Amniotic epithelial cell (primary cell): ENCODE data around the gene CLSTN2.

ENCODE experiments used
- DNase-seq: peaks from one replicate; pipeline ENCODE4 v3.0.0-alpha.2; 2010; ENCODE audit warnings: low read depth

The CLSTN2 gene

DNA sequence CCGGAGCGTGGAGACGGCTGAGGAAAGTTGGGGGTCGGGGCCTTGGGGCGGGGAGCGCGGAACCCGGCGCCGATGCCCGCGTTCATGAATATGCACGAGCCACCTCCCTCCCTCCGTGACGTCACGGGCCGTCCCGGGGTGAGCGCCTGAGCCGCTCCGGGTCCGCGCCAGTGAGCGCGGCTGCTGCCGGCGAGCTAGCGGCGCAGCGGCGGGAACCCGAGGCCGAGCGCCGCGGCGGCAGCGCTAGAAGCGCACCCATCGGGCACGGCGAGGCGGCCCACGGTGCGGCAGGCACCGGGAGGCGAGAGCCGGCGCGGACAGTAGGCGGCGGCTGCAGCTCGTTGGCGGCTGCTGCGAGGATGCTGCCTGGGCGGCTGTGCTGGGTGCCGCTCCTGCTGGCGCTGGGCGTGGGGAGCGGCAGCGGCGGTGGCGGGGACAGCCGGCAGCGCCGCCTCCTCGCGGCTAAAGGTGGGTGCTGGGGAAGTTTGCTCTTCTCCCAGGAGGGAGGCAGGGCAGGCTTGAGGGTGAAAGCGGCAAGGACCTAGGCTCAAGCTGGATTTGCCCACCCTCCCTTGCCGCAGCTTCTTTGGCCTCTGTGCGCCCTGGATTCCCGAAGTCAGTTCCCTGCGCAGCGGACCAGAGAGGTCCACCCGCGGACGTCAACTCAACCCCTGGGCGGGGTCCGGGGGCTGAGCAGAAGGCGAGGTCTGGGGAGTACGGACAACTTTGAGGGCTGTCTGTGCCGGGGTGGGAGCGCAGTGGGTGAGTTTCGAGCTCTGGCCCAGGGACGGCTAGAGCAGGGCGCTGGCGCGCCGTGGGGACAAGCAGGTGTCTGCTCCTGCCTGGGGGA lies at the start of gene CLSTN2:
Gene CLSTN2 (plus strand): TSS at position 170 of the 850 bp plus-strand sequence.
- peak; percentile 6 for DNase-seq

DNA sequence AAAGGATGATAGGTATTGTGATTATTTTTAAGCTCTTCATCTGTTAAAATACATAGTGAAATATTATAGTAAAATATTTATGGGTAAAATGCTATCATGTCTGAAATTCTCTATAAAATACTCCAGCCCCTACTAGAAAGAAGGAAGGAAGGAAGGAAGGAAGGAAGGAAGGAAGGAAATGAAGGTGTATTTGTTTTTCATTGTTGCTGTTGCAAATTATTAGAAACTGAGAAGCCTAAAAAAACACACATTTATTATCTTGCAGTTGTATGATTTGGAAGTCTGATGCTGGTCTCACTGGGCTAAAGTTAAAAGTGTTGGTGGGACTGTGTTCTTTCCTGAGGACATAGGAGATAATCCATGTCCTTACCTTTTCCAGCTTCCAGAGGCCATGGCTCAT lies 47.6 kb upstream of the CLSTN2 start:
- DNase-seq: no peak

DNA sequence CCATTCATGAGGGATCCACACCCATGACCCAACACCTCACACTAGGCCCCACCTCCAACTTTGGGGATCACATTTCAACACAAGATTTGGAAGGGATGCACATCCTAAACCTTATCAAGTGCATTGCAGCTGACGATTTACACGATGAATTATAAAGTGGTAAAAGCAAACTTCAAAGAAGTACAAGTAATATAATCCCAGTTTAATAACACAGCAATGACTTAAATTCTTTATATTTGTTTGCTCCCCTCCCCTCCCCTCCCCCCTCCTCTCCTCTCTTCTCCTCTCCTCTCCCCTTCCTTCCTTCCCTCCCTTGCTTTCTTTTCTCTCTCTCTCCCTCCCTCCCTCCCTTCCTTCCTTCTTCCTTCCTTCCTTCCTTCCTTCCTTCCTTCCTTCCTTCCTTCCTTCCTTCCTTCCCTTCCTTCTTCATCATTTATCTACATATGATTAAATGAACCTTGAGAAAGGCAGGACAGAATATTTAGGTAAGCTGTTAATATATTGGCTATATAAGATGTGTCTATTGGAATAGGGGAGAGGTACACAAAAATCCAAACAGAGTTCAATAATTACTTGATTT lies 46.3 kb upstream of the CLSTN2 start:
- DNase-seq: no peak

DNA sequence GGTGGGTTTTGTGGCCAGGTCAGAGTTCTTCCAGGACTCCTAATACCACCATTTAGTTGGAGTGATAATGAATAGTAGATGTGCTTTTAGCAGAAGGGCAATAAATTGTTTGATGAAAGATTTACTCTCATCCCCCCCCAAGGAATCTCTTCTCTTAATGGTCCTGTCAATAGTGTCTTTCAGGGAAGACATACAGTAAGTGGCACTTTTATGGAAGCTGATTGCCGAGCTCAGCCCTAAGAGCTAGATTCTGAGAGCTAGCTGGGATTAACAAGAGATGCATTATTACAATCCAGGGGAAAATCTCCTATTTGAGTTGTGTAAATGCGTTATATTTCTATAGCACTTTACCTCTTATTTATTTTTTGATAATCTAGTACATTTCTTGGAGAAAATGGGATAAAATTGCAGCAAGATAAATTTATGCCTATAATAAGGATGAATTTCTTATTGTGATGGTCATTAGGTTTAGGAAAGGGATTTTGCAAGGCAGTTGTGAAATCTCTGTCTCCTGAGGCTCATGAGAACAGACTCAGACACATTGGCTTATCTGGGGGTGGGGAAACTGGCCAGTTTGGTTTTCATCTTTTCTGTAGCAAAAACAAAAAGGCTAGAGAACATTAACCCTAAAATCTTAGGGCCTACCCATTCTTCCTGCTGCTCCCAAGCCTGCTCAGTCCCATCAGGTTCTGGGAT lies 41.6 kb upstream of the CLSTN2 start:
- DNase-seq: no peak

DNA sequence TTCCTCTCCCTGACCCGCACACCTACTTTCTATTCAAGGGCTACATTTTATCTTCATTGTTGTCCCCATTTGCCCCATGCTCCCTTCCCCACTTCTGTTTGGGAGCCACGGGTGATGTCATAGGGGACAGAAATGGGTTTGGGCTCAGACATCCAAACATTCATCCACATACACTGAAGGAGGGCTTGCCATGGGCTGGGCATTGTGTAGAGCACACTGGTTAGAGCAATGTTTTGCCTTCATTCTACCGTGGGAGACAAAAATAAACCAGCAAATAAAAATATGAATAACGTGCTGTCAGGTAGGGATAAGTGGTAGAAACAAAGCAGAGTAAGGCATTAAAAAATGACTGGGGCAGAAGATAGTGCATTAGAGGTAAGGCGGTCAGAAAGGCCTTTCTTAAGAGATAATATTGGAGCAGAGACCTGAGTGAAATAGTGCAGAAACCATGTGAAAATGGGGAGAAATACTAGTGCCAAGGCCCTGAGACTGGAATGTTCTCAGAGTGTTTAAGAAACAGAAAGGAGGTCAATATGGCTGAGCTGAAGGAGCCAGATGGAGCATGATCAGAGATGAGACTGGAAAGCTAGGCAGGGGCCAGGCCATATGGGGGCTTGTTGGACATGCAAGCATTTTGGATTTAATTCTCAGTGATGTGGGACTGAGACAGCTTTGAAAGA lies 40.9 kb upstream of the CLSTN2 start:
- DNase-seq: no peak

DNA sequence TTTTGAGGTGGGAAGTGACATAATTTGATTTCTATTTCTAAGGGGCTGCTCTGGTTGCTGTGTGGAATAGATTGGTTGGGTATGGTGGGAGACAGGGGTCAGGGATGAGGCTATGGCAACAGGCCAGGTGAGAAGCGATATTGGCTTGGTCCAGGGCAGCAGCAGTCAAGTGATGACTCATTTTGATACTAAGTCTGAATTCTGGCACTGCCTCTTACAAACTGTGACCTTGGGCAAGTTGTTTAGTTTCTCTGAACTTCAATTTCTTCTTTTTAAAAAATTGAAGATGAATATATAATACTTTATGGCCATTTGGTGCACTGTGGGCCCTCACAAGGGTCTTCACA lies 40.4 kb upstream of the CLSTN2 start:
- no peak for DNase-seq

DNA sequence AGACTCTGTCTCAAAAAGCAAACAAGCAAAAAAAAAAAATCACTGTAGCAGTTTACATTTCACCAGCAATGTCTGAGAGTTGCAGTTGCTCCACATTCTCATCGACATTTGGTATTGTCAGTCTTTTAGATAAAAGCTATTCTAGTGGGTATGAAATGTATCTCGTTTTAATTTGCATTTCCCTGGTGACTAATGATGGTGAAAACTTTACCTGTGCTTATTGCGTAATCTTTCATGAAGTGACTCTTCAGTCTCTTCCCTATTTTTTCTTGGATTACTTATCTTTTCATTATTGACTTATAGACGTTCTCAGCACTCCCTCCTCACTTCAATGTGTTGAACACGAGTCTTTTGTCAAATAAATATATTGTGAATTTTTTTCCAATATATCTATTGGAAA lies 37.2 kb upstream of the CLSTN2 start:
- no peak for DNase-seq

DNA sequence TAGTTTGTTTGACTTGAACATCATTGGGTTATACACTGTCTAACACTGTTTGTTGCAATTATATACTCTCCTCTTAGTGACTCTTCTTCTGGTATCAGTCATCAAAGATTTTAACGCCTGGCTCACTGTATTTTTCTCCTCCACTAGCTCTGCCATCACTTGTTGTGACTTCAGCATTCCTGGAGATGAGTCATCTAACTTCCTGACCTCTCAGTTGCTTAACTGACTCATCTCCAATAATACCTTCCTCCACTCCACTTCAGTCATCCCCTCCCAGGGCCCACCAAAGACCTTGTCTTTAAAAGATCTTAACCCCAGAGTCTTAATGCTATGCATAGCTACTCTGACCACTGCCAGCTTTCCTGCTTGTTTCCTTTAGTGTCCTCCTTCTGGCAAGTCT lies 28.6 kb upstream of the CLSTN2 start:
- DNase-seq: peak; percentile 6

DNA sequence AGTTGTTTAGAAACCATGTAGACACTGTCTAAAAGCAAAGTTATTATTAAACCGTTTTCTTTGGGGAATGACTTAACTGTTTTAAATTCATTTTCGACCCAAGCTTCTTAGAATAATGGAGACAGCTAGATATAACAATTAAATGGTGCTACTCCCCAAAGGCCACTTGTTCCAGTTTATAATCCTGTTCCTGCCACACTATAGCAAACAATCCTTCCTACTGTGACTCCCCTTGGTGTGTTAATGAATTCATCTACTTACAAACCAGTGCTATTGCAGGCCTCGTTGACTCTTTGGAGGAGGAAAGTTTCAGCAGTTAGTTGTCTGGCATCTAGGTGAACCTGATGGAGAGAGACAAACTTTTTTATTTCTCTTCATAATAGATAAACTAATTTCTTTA lies 25.2 kb upstream of the CLSTN2 start:
- DNase-seq: no peak

DNA sequence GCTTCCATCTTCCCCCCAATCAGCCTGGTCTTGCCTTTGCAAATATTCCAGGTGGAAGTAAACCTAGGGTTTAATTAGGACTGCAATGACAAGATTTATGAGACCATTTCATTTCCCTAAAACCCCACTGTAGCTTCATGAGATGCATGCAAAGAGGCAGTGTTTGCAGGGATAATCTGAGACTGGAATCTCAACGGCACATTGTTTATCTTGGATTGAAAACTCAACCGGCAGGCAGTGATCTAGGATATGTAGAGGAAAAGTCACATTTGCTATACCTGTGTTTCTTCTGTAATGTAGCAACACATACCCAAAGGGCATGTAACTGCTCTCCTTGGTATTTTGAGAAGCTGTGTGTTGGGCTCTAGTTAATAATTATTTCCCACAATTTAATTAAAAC lies 18.7 kb upstream of the CLSTN2 start:
- no peak for DNase-seq

DNA sequence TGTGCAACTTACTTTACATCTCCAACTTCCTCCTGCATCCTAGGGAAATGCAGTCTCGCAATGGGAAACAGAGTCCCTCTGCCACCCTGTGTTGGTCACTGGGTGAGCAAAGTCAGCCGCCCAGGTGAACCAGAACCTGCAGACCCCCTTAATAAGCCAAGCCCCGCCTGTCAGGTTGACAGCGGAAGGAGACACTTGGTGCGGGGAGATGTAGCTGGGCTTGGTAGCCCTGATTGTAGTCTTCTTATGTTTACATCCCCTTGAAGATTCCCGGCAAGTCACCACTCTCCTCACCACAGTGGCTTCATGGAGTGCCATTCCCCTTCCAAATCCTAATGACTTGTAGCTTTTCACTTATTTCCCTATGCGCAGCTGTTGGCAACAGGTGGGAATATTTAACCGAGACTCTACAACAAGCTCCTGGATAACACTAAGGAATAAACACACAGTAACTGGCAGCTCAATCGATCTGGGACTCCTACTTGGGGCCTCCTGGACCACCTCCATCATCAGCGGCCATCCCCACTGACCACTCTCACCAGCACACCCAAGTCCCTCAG lies 17.7 kb upstream of the CLSTN2 start:
- DNase-seq: no peak

DNA sequence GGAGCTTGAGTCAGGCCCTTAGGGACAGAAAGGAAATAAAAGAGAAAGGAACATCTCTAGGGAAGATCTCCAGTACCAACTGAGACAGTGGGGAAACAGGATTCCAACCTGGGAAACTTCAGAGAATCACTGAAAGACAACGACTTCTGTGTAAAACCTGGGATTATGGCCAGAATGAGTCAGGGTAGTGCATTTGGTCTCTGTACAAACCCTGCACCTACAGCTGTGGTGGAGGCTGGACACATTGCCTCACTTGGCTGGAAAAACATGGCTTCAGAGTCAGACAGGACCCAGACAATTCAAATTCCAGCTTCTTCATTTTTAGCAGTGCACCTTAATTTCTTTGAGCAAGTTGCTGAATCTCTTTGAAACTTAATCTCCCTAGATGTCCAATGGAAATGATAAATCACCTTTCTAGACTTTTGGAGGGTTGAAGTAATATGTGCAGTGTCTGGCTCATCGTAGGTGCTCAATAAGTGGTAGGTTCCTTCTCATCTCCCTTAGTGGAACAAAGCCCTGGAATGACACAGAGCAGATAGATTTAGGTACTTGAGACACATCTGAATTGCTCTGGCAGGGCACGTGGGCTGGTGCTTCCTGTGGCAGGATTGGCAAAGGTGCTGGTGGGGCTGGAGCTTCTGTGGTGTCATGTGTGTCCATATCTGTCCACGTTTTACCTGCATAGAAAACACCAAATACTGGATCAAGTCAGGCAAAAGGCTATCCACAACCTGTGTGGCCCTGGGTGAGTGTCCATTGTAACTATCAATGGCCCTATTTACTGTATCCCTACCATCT lies 6.1 kb upstream of the CLSTN2 start:
- no peak for DNase-seq

DNA sequence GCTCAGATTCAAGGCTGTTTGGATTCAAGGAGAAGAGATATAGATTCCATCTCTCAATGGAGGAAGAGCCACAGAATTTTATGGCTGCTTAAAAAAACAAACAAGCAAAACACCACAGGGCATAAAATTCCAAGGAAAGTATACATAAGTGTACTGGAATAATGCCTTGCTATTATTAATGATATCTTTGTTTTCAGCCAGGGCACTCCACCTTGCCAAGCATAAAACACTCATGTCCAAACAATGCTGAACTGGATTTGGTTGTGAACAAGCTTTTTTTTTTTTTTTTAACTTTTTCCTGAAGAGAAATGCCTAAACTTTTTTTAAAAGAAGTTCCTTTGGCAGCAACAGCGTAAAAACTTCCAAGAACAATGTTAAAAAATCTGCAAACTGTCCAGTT lies 4.8 kb upstream of the CLSTN2 start:
- DNase-seq: no peak

DNA sequence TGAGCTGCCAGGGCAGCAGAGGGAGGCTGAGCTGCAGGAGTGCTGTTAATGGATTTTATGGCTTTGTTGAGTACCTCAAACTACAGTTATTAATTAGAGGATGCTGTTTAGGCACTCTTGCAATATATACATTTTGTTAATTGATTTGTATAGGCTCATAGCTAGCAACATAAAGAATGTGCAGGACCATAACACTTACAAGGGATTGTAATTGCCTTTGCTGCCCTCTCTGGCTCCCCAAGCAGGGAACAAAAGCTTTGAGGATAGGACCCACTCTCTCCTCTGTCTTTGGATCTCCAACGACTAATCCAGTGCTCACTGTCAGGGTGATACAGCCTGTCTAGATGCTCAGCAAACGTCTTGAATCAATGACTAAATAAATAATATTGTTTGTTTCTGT lies 1.2 kb upstream of the CLSTN2 start:
- DNase-seq: no peak

DNA sequence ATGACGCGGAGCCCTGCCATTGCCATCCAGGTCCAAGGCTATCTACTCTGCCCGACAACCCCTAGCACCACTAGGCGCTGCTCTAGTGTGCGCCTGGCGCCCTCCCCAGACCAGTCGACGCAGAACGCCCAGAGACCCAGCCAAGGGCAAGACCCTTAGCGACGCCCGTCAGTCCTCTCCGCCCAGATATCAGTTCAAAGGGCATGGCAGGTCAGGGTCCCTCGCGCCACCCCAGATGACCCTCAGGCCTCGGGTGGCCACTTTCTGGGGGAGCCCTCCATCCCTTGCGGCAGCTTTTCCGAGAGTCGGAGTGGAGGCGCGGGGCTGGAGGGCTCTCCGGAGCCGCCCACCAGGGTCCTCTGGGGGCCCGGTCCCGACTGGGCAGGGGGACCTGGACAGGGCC lies 371 bp upstream of the CLSTN2 start:
- no peak for DNase-seq

DNA sequence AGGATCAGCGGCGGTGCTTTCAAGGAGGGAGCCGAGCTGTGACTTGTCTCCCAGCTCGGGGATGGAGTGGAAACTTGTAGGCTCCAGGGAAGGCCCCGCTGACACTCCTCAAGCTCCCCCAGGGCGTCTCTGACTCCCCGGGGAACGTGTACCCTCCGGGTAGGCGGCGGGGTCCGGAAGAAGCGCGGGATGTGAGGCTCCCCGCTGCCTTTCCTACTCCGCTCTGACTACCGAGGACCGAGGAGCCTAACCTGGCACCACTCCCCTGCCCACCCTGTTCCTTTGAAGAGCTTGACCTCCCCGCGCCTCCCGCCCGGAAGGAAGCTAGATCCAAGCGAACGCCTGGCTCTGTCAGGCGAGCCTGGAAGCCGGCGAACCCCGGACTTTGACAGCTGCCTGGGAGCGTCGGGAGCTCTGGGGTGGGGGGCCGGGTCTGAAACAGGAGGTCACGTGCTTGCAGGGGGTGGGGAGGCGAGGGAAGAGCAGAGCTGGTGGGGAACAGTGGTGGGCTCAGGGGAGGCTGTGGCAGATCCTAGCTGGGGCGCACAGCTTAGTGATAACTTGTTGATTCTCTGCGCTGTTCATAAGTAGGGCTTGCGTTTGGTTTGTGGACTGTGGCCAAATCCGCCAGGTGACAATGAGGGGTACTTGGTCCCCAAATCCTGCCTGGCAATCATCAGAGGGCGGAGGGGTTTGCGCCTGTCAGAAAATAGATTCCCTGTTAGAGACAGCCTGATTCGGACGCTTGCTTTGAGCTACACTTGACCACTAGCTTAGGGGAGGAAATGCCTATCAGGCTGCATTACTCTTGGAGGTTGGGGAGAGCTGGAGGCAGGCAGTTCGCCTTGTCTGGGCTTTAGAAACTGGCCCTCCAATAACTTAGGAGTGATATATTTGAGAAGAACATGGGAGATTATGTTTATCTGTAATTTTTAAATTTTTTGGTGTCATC lies 1.2 kb downstream of the CLSTN2 start:
- no peak for DNase-seq

DNA sequence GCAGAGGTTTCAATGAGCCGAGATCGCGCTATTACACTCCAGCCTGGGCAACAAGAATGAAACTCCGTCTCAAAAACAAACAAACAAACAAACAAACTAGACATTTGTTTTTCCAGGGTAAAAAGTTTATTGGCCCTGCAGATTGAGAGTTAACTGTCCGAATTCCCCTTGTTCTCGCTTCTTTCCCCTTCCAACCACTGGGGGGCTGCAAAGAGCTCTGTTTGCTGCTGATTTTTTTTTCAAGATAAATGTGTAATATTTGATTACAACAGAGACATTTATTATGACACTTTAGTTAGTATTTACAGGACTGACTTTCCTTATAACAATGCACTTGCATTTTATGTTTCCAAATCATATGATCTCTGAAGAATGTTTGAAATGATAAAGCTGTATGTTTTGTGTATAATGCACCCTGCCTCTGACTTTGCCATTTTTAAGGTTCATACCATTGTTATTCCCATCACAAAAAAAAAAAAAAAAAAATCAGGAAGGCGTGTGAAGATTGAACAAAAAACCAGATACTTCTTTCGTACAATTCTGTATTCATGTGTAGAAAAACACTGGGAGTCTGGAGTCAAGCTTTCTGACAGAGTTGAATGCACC lies 2.8 kb downstream of the CLSTN2 start:
- DNase-seq: peak; percentile 40

DNA sequence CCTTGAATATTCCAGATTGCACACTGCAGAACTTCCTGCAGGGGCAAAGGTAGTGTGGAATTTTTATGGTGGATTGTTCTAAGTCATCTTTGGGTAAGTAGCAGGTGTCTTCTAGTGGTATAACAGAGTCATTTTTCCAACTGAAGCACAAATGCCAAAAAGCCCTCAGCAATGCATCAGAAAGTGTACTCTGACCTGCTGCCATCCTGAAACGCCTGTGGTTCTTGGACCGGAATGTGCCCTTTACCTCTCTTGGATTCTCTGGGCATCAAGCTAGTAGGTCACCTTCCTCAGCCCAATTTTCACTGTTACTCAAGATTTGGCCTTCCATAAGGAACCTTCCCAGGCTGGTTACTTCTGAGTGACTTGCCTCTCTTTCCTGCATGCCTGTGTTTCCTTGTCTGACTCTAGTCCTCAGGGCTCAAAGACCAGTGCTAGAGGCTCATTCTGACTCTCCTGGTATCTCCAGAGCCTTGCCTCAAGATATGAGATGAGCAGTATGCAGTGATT lies 4.8 kb downstream of the CLSTN2 start:
- DNase-seq: no peak

DNA sequence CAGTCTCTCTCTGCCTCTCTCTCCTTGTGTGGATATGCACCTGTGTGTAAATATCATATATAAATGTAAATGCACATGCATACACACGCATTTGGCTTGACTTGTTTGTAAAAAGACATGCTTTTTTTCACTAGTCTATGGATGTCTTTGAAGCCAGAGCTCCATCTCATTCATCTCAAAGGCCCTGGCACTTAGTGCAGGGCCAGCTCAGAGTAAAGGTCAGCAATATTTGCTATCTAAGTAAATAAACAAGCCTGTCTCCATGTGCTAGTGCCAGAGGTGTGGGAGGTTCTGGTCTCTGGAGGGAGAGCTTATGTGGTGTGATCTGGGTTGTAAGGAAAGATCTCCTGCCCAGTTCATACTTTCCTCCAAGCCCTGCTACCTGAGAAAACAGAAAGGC lies 5.6 kb downstream of the CLSTN2 start:
- no peak for DNase-seq

DNA sequence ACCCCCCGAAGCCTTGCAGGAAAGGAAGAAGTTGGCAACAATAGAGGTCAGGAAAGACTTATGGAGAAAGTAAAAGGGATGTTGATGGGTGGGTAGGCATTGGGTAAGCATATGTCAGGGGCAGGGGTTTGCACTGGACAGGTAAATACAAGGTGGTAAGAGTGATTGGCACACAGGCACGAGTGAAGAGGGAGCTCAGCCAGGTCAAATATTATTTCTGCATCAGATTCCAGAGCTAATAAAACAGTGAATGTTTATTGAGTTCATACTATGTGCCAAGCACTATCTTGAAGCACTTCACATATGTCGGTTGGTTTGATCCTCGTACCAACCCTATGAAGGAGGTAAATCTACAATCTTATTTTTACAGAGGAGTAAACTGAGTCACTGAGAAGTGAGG lies 6.6 kb downstream of the CLSTN2 start:
- DNase-seq: no peak
